Measurements from ENCODE around the gene RTN4RL1.

GRCh38 chr17:1985093-1985492 is 40.0 kb downstream of the RTN4RL1 start:
- no peak for TF ChIP-seq CTCF (IDR thresholded peaks at IDR 0.05; ENCODE audit: low read depth, low read length)
- no peak for TF ChIP-seq POLR2A (IDR thresholded peaks at IDR 0.05; ENCODE audit: extremely low read depth, insufficient read length)
- no peak for TF ChIP-seq MAX (IDR thresholded peaks at IDR 0.05; ENCODE audit: low read depth, low read length)
